OCI-LY1 (cell line): ENCODE data around the gene GTF3C1.

Experiments used
- H2AFZ ChIP-seq: fragments of 200-600 bp; sonication (generic), shearing (Covaris generic); 2 replicates; pipeline ENCODE4 v1.6.0; 2014; ENCODE audit warnings: antibody characterized with exemption, mild to moderate bottlenecking, low read length
- H3F3A ChIP-seq: fragments of 200-600 bp; sonication (generic), shearing (Covaris generic); 2 replicates; pipeline ENCODE4 v1.6.0; 2014; ENCODE audit warnings: mild to moderate bottlenecking, antibody characterized with exemption, low read length, moderate library complexity; ENCODE audit not compliant: insufficient read depth
- H3K27ac ChIP-seq: fragments of 200-600 bp; sonication (generic); 2 replicates; pipeline ENCODE4 v1.5.1; 2014; ENCODE audit warnings: low read length, mixed run types, mild to moderate bottlenecking, low read depth; ENCODE audit not compliant: poor library complexity, severe bottlenecking
- H3K27me3 ChIP-seq: fragments of 200-600 bp; sonication (generic); 2 replicates; pipeline ENCODE4 v1.6.0; 2014; ENCODE audit warnings: antibody characterized with exemption, mild to moderate bottlenecking, low read length, moderate library complexity; ENCODE audit not compliant: insufficient read depth
- H3K36me3 ChIP-seq: fragments of 200-600 bp; sonication (generic); 2 replicates; pipeline ENCODE4 v1.6.1; 2014; ENCODE audit warnings: mild to moderate bottlenecking, antibody characterized with exemption, low read length, moderate library complexity, mixed read lengths; ENCODE audit not compliant: insufficient read depth
- H3K4me1 ChIP-seq: fragments of 200-600 bp; sonication (generic); 2 replicates; pipeline ENCODE4 v1.5.1; 2014; ENCODE audit warnings: mild to moderate bottlenecking, low read length, moderate library complexity; ENCODE audit not compliant: insufficient read depth, severe bottlenecking
- H3K4me2 ChIP-seq: fragments of 200-600 bp; sonication (generic), shearing (Covaris generic); 2 replicates; pipeline ENCODE4 v1.6.1; 2014; ENCODE audit warnings: low read length
- H3K4me3 ChIP-seq: fragments of 200-600 bp; sonication (generic); 2 replicates; pipeline ENCODE4 v1.5.1; 2014; ENCODE audit warnings: low read length, low read depth, mild to moderate bottlenecking, mixed read lengths; ENCODE audit not compliant: poor library complexity, severe bottlenecking
- H3K79me2 ChIP-seq: fragments of 200-600 bp; shearing (Covaris generic); 2 replicates; pipeline ENCODE4 v1.6.1; 2016; ENCODE audit warnings: mixed run types, low read length, mixed read lengths; ENCODE audit not compliant: insufficient read depth
- H3K9ac ChIP-seq: fragments of 200-600 bp; sonication (generic), shearing (Covaris generic); 2 replicates; pipeline ENCODE4 v1.6.1; 2014; ENCODE audit warnings: mild to moderate bottlenecking, low read length, mixed read lengths
- H3K9me2 ChIP-seq: fragments of 200-600 bp; sonication (generic), shearing (Covaris generic); 2 replicates; pipeline ENCODE4 v1.6.1; 2014; ENCODE audit warnings: low read depth, mild to moderate bottlenecking, low read length, mixed read lengths
- H3K9me3 ChIP-seq: fragments of 200-600 bp; shearing (Covaris generic); 2 replicates; pipeline ENCODE4 v1.6.1; 2014; ENCODE audit warnings: low read length, mixed read lengths
- H4K20me1 ChIP-seq: fragments of 200-600 bp; sonication (generic), shearing (Covaris generic); 2 replicates; pipeline ENCODE4 v1.6.0; 2016; ENCODE audit warnings: mild to moderate bottlenecking, low read length; ENCODE audit not compliant: insufficient read depth
- EZH2 ChIP-seq: fragments of 200-600 bp; sonication (generic), shearing (Covaris generic); IDR thresholded peaks from 2 replicates; pipeline ENCODE4 v1.8.0; 2017; ENCODE audit warnings: borderline replicate concordance, mixed run types, mild to moderate bottlenecking, antibody characterized with exemption, low read length, moderate library complexity, mixed read lengths
- TF ChIP-seq, protein P1 (sequence below): fragments of 200-600 bp; sonication (generic), shearing (Covaris generic); IDR thresholded peaks from 2 replicates; pipeline ENCODE4 v1.5.1; 2017; ENCODE audit warnings: mild to moderate bottlenecking, antibody characterized with exemption, low read length, moderate library complexity, mixed read lengths

The GTF3C1 gene

DNA sequence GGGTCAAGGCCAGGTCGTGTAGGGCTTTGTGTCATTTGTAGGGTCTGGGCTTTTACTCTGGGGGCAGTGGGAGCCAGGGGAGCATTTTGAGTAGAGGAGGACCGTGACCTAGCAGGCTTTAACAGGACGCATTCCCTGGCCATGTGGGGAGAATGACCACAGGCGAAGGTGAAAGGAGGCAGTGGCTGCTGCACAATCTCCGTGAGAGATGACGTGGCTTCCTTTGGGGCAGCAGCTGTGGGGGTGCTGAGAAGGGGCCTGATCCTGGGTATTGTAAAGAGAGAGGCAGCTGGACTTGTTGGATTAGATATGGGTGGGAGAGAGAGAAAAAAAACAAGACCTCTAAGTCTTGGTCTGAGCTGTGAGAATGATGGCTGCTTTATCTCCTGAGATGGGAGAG is 46.3 kb upstream of the GTF3C1 start:
- Histone ChIP-seq H3K9me2 (no peaks in the 10 kb centered on the region), H4K20me1 (no peaks in the 10 kb centered on the region), H3F3A (no peaks in the 10 kb centered on the region), H3K4me1 (no peaks in the 10 kb centered on the region), H3K9ac (no peak overlapping the region), H3K27ac (no peak overlapping the region), H3K27me3 (no peaks in the 10 kb centered on the region), H3K79me2 (no peaks in the 10 kb centered on the region), H3K36me3 (no peaks in the 10 kb centered on the region), H3K4me3 (no peak overlapping the region), H3K4me2 (no peak overlapping the region), H2AFZ (no peak overlapping the region), H3K9me3 (no peaks in the 10 kb centered on the region)
- TF ChIP-seq, protein P1, sequence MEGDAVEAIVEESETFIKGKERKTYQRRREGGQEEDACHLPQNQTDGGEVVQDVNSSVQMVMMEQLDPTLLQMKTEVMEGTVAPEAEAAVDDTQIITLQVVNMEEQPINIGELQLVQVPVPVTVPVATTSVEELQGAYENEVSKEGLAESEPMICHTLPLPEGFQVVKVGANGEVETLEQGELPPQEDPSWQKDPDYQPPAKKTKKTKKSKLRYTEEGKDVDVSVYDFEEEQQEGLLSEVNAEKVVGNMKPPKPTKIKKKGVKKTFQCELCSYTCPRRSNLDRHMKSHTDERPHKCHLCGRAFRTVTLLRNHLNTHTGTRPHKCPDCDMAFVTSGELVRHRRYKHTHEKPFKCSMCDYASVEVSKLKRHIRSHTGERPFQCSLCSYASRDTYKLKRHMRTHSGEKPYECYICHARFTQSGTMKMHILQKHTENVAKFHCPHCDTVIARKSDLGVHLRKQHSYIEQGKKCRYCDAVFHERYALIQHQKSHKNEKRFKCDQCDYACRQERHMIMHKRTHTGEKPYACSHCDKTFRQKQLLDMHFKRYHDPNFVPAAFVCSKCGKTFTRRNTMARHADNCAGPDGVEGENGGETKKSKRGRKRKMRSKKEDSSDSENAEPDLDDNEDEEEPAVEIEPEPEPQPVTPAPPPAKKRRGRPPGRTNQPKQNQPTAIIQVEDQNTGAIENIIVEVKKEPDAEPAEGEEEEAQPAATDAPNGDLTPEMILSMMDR = no peak
- TF ChIP-seq EZH2 = no peak

DNA sequence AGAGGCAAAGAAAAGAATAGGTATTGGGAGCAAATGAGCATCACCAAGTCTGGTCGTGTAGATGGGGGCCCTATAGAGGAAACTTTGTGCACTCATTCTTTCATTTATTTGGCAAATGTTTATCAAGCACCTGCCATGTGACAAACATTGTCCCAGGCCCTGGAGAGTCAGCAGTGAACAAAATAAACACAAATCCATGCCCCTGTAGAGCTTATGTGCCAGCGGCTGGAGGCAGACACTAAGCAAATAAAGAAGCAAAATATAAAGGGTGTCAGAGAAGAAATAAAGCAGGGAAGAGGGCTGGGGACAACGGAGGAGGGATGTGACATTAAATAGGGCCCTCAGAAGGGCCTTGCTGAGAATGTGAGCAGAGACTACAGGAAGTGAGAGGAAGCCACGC is 45.8 kb upstream of the GTF3C1 start:
- Histone ChIP-seq H3K36me3 (no peaks in the 10 kb centered on the region), H3K4me2 (no peak overlapping the region)

DNA sequence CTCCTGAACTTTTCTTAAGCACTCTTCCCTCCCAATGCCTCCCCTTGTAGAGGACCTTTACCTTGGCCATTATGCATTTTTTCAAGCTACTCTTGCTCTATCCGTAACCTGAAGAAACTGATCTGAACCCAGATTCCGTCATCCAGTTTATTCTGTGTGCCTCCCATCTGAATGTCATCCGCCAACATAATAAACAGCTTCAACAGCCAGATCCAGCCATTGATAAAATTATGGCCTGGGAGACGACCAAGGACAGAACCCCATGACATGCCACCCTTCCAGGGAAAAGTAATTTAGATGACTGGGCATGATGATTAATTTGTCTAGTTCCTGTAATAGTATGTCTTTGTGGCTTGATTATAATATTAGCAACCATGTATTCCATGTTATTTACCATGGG is 42.1 kb upstream of the GTF3C1 start:
- H2AFZ ChIP-seq = no peak overlapping the region
- peaks cover 4% of the 10 kb centered on the region; the same call in 1 of the 2 replicates for H3K9me3 ChIP-seq
- H3K4me1 ChIP-seq = no peaks in the 10 kb centered on the region
- no peaks in the 10 kb centered on the region for H3K36me3 ChIP-seq
- H3F3A ChIP-seq = no peaks in the 10 kb centered on the region
- no peaks in the 10 kb centered on the region for H3K27me3 ChIP-seq
- no peaks in the 10 kb centered on the region for H4K20me1 ChIP-seq
- H3K79me2 ChIP-seq = no peaks in the 10 kb centered on the region
- no peak overlapping the region for H3K27ac ChIP-seq
- H3K9me2 ChIP-seq = no peaks in the 10 kb centered on the region
- no peak overlapping the region for H3K9ac ChIP-seq
- no peak overlapping the region for H3K4me2 ChIP-seq
- no peak overlapping the region for H3K4me3 ChIP-seq
- TF ChIP-seq, protein P1 = no peak
- no peak for TF ChIP-seq EZH2

More for the DNA sequence above, 45.8 kb upstream of the GTF3C1 start:
- H3K9me3 ChIP-seq = no peaks in the 10 kb centered on the region
- H4K20me1 ChIP-seq = no peaks in the 10 kb centered on the region
- no peaks in the 10 kb centered on the region for H3K4me1 ChIP-seq
- H3K4me3 ChIP-seq = no peak overlapping the region
- H3K9me2 ChIP-seq = no peaks in the 10 kb centered on the region
- no peak overlapping the region for H3K27ac ChIP-seq
- H3K27me3 ChIP-seq = no peaks in the 10 kb centered on the region
- TF ChIP-seq, protein P1 = no peak
- no peak for TF ChIP-seq EZH2
- H3F3A ChIP-seq = no peaks in the 10 kb centered on the region
- no peak overlapping the region for H3K9ac ChIP-seq
- no peaks in the 10 kb centered on the region for H3K79me2 ChIP-seq
- no peak overlapping the region for H2AFZ ChIP-seq
